HEK293 (cell line): ENCODE data around the gene ARMH3.

Source experiments
- CTCF ChIP-seq: fragments of 450-650 bp; formaldehyde crosslinking; IDR thresholded peaks from 2 replicates; pipeline ENCODE4 v1.5.1; 2016; ENCODE audit warnings: missing biosample characterization, missing genetic modification characterization
- GLI4 ChIP-seq: fragments of 450-650 bp; formaldehyde crosslinking; IDR thresholded peaks from 2 replicates; pipeline ENCODE4 v1.5.1; 2016; ENCODE audit warnings: missing biosample characterization, missing genetic modification characterization
- ZNF416 ChIP-seq: fragments of 450-650 bp; formaldehyde crosslinking; IDR thresholded peaks from 2 replicates; pipeline ENCODE4 v1.5.1; 2016; ENCODE audit warnings: missing biosample characterization, missing genetic modification characterization
- ZNF514 ChIP-seq: fragments of 450-650 bp; formaldehyde crosslinking; IDR thresholded peaks from 2 replicates; pipeline ENCODE4 v1.5.1; 2016; ENCODE audit warnings: missing biosample characterization, missing genetic modification characterization
- ZNF580 ChIP-seq: fragments of 450-650 bp; formaldehyde crosslinking; IDR thresholded peaks from 2 replicates; pipeline ENCODE4 v1.5.1; 2016; ENCODE audit warnings: missing biosample characterization, missing genetic modification characterization

GRCh38 chr10:101906586-101907183 is 149.3 kb downstream of the ARMH3 start:
- TF ChIP-seq ZNF416 (no peak), CTCF (tag by site-specific recombination) (no peak), ZNF580 (no peak), ZNF514 (tag by site-specific recombination) (no peak), GLI4 (tag by site-specific recombination) (no peak)
